HG03135 (cell line): ENCODE results near the gene MEOX2.

Source experiments
- ATAC-seq: cut with Tn5 transposase; IDR thresholded peaks from one replicate; pipeline ENCODE4 v1.9.1; 2021; ENCODE audit warnings: mild to moderate bottlenecking, moderate library complexity; ENCODE audit not compliant: unreplicated experiment

The MEOX2 gene

GRCh38 chr7:15618275-15618674 is 68.2 kb downstream of the MEOX2 start:
- ATAC-seq, result no peak

GRCh38 chr7:15612205-15612604 is 74.3 kb downstream of the MEOX2 start:
- ATAC-seq, result no peak

GRCh38 chr7:15610503-15610902 is 76.0 kb downstream of the MEOX2 start:
- no peak for ATAC-seq

GRCh38 chr7:15609287-15609686 is 77.2 kb downstream of the MEOX2 start:
- ATAC-seq, result no peak

- ATAC-seq, result no peak
Measured at GRCh38 chr7:15607529-15608210, 78.8 kb downstream of the MEOX2 start.

GRCh38 chr7:15606561-15606960 is 79.9 kb downstream of the MEOX2 start:
- no peak for ATAC-seq

- no peak for ATAC-seq
Measured at GRCh38 chr7:15604166-15604565, 82.3 kb downstream of the MEOX2 start.

- ATAC-seq, result no peak
Measured at GRCh38 chr7:15603124-15603523, 83.4 kb downstream of the MEOX2 start.

- ATAC-seq, result no peak
Measured at GRCh38 chr7:15602236-15602635, 84.2 kb downstream of the MEOX2 start.

- ATAC-seq, result no peak
Measured at GRCh38 chr7:15601175-15601574, 85.3 kb downstream of the MEOX2 start.

- ATAC-seq, result no peak
Measured at GRCh38 chr7:15600298-15600697, 86.2 kb downstream of the MEOX2 start.

- no peak for ATAC-seq
Measured at GRCh38 chr7:15594461-15594860, 92.0 kb downstream of the MEOX2 start.

GRCh38 chr7:15593382-15593781 is 93.1 kb downstream of the MEOX2 start:
- no peak for ATAC-seq

- no peak for ATAC-seq
Measured at GRCh38 chr7:15586266-15586665, 100.2 kb downstream of the MEOX2 start.

- no peak for ATAC-seq
Measured at GRCh38 chr7:15584575-15584974, 101.9 kb downstream of the MEOX2 start.

- no peak for ATAC-seq
Measured at GRCh38 chr7:15582773-15583172, 103.7 kb downstream of the MEOX2 start.

GRCh38 chr7:15581352-15581951 is 105.0 kb downstream of the MEOX2 start:
- no peak for ATAC-seq

- no peak for ATAC-seq
Measured at GRCh38 chr7:15580604-15581351, 105.7 kb downstream of the MEOX2 start.

GRCh38 chr7:15577600-15577999 is 108.9 kb downstream of the MEOX2 start:
- no peak for ATAC-seq

- no peak for ATAC-seq
Measured at GRCh38 chr7:15571301-15571878, 115.1 kb downstream of the MEOX2 start.

- no peak for ATAC-seq
Measured at GRCh38 chr7:15567652-15568051, 118.8 kb downstream of the MEOX2 start.

GRCh38 chr7:15567036-15567435 is 119.4 kb downstream of the MEOX2 start:
- no peak for ATAC-seq
